GM23338 (cell line): ENCODE results near the gene AVPR2. TPM values are rescaled to one million over a fixed set of nuclear protein-coding genes. Genes with fewer than 3 reads are reported as not detected.

Source experiments
- CREB1 ChIP-seq: fragments of 250-450 bp; sonication (Bioruptor Pico); IDR thresholded peaks from 2 replicates; pipeline ENCODE4 v1.5.0; 2020; ENCODE audit warnings: low read depth, mild to moderate bottlenecking, moderate library complexity
- EZH2 ChIP-seq: fragments of 200-600 bp; sonication (generic); IDR thresholded peaks from one replicate; pipeline ENCODE4 v1.8.0; 2017; ENCODE audit warnings: antibody characterized with exemption, mild to moderate bottlenecking, low read depth; ENCODE audit not compliant: unreplicated experiment
- REST ChIP-seq: IDR thresholded peaks from one replicate; pipeline ENCODE4 v1.6.1; 2018; ENCODE audit warnings: antibody characterized with exemption; ENCODE audit not compliant: unreplicated experiment
- ZNF462 ChIP-seq: fragments of 250-450 bp; sonication (Bioruptor Pico); IDR thresholded peaks from 2 replicates; pipeline ENCODE4 v1.5.0; 2020; ENCODE audit warnings: mild to moderate bottlenecking, moderate library complexity
- polyA plus RNA-seq: library from polyadenylated mRNA; unstranded; fragments of >200 nt; fragmentation: Nextera tagmentation; extraction: Ambion mirVana; gene quantifications from 2 replicates; pipeline ENCODE4 v1.2.1, GENCODE V29; 2016
- total RNA-seq: library from RNA; depleted of rRNA; stranded (reverse); fragments of >200 nt; shearing (Covaris generic); gene quantifications from 2 replicates; pipeline ENCODE4 v1.2.3, GENCODE V29; 2014

Gene AVPR2
- total and polyA plus RNA-seq, 2 experiments from 2014 or later: not detected

- TF ChIP-seq ZNF462 (CRISPR knock-in tag) (no peak), EZH2 (no peak), CREB1 (no peak), REST (no peak)
Measured at GRCh38 chrX:153948847-153949805, 44.7 kb downstream of the AVPR2 start (continued).
